HG02623 (cell line): ENCODE data around the gene ARGFX.
"Not testable (repeated sequence)": the region's sequence is repeated elsewhere in the genome, so short reads cannot be mapped to it uniquely, and the experiment has no call there.

Experiments used
- ATAC-seq: cut with Tn5 transposase; IDR thresholded peaks from one replicate; pipeline ENCODE4 v1.9.1; 2021; ENCODE audit warnings: moderate library complexity; ENCODE audit not compliant: unreplicated experiment

Gene ARGFX

GRCh38 chr3:121567649-121568048 lies at the start of gene ARGFX:
TSS of gene ARGFX (plus strand) at chr3:121567949. CDS start at chr3:121570714, 2,765 bp downstream.
- ATAC-seq: no peak

GRCh38 chr3:121517953-121518655 lies 49.6 kb upstream of the ARGFX start:
- ATAC-seq: no peak

- ATAC-seq: no peak
Observed at GRCh38 chr3:121520510-121520909, 47.2 kb upstream of the ARGFX start.

- no peak for ATAC-seq
Observed at GRCh38 chr3:121529308-121529707, 38.4 kb upstream of the ARGFX start.

- ATAC-seq: no peak
Observed at GRCh38 chr3:121531269-121531668, 36.5 kb upstream of the ARGFX start.

- ATAC-seq: no peak
Observed at GRCh38 chr3:121542924-121543323, 24.8 kb upstream of the ARGFX start.

- no peak for ATAC-seq
Observed at GRCh38 chr3:121545049-121545573, 22.6 kb upstream of the ARGFX start.

GRCh38 chr3:121545574-121546455 lies 21.9 kb upstream of the ARGFX start, which contains the start of gene POLQ:
TSS of gene POLQ (minus strand) at chr3:121545988. CDS start at chr3:121545877, 111 bp downstream.
- ATAC-seq: peak; percentile 78

GRCh38 chr3:121552379-121552778 lies 15.4 kb upstream of the ARGFX start:
- ATAC-seq: no peak

- ATAC-seq: no peak
Observed at GRCh38 chr3:121552797-121553196, 15.0 kb upstream of the ARGFX start.

GRCh38 chr3:121557426-121557934 lies 10.3 kb upstream of the ARGFX start:
- no peak for ATAC-seq

- no peak for ATAC-seq
Observed at GRCh38 chr3:121562148-121562547, 5.6 kb upstream of the ARGFX start.

GRCh38 chr3:121566773-121567172 lies 976 bp upstream of the ARGFX start:
- ATAC-seq: no peak

- no peak for ATAC-seq
Observed at GRCh38 chr3:121574449-121574848, 6.7 kb downstream of the ARGFX start.

- no peak for ATAC-seq
Observed at GRCh38 chr3:121581691-121582090, 13.9 kb downstream of the ARGFX start.

- no peak for ATAC-seq
Observed at GRCh38 chr3:121584418-121584817, 16.7 kb downstream of the ARGFX start.

- ATAC-seq: peak; percentile 80
Observed at GRCh38 chr3:121592856-121593702, 25.3 kb downstream of the ARGFX start, which contains the start of gene FBXO40. TSS of gene FBXO40 (plus strand) at chr3:121593379. CDS start at chr3:121620576, 27,197 bp downstream.

- ATAC-seq: not testable (repeated sequence)
Observed at GRCh38 chr3:121593806-121594205, 26.1 kb downstream of the ARGFX start.

- ATAC-seq: no peak
Observed at GRCh38 chr3:121594850-121595249, 27.1 kb downstream of the ARGFX start.

GRCh38 chr3:121595765-121596406 lies 28.1 kb downstream of the ARGFX start:
- ATAC-seq: no peak
